SJCRH30 (cell line): ENCODE data around the gene ENPP3. TPM values are rescaled to one million over a fixed set of nuclear protein-coding genes. Genes with fewer than 3 reads are reported as not detected.
"Not testable (repeated sequence)": the region's sequence is repeated elsewhere in the genome, so short reads cannot be mapped to it uniquely, and the experiment has no call there.

Source experiments
- DNase-seq, 2 experiments: peaks; one replicate each; pipeline ENCODE4 v3.0.0-alpha.2; 2015 to 2020
- H3K27ac ChIP-seq: fragments of 250-450 bp; sonication (Bioruptor Pico); 2 replicates; pipeline ENCODE4 v1.5.1; 2020; ENCODE audit warnings: mild to moderate bottlenecking, moderate library complexity
- H3K27me3 ChIP-seq: fragments of 250-450 bp; sonication (Bioruptor Pico); 2 replicates; pipeline ENCODE4 v1.5.1; 2020; ENCODE audit warnings: mild to moderate bottlenecking, moderate library complexity
- H3K36me3 ChIP-seq: fragments of 250-450 bp; sonication (Bioruptor Pico); 2 replicates; pipeline ENCODE4 v1.5.1; 2020; ENCODE audit warnings: mild to moderate bottlenecking, moderate library complexity
- H3K4me1 ChIP-seq: fragments of 250-450 bp; sonication (Bioruptor Pico); 2 replicates; pipeline ENCODE4 v1.5.1; 2020; ENCODE audit warnings: mild to moderate bottlenecking, moderate library complexity
- H3K4me3 ChIP-seq: fragments of 250-450 bp; sonication (Bioruptor Pico); 2 replicates; pipeline ENCODE4 v1.5.1; 2020; ENCODE audit warnings: mild to moderate bottlenecking, moderate library complexity
- H3K9me3 ChIP-seq: fragments of 250-450 bp; sonication (Bioruptor Pico); replicated peaks from 2 replicates; pipeline ENCODE4 v1.5.1; 2020; ENCODE audit warnings: mild to moderate bottlenecking, moderate library complexity
- total RNA-seq: library from RNA; depleted of rRNA; stranded (reverse); fragments of >200 nt; shearing (Covaris generic); gene quantifications from 2 replicates; pipeline ENCODE4 v1.2.3, GENCODE V29; 2014

The ENPP3 gene
- total RNA-seq, 1 experiment from 2014 or later: 1.1 TPM

DNA sequence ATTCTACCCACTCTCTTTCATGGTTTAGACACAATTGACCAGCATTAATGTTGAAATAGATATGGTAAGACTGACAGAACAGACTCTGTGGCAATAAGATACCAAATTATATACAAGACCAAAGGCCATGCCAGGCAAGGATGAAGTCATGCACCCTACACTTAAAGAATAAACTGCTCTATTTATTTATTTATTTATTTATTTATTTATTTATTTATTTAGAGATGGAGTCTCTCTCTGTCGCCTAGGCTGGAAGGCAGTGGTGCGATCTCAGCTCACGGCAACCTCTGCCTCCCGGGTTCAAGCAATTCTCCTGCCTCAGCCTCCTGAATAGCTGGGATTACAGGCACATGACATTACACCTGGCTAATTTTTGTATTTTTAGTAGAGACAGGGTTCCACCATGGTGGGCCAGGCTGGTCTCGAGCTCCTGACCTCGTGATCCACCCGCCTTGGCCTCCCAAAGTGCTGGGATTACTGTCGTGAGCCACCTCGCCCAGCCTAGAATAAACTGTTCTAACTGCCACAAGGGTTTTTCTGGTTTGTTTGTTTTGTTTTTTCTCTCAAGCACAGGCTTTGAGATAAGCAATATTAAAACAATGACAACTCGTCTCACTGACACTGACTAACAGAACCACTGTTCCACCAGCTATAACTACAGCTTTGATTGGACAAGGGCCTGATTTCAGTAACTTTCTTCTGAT, 114.1 kb downstream of the ENPP3 start:
- not testable (repeated sequence) for DNase-seq, H3K4me3 ChIP-seq, H3K27ac ChIP-seq, H3K4me1 ChIP-seq, H3K9me3 ChIP-seq, H3K27me3 ChIP-seq, H3K36me3 ChIP-seq

DNA sequence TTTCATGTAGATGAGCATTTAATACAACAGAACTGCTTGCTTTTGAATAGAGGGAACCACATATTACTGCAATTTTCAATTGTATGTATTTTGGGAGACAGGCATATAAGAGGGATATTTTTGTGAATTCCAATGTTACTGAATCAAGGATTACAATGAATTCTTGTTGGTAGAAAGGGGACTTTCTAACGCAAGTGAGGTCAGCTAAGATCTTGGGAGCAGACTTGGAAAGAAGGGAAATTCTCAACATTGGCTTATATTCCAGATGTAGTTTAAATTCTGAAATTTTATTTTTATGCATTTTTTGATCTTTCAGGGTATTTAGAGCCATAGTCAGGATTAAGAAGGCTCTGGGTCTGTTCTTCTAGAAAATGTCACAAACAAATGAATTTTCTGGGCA, 117.0 kb downstream of the ENPP3 start:
- H3K9me3 ChIP-seq: no peaks in the 10 kb centered on the region
- DNase-seq: no peak
- H3K27ac ChIP-seq: no peak overlapping the region
- H3K36me3 ChIP-seq: no peaks in the 10 kb centered on the region
- no peak overlapping the region for H3K4me3 ChIP-seq
- H3K4me1 ChIP-seq: no peaks in the 10 kb centered on the region
- no peaks in the 10 kb centered on the region for H3K27me3 ChIP-seq

- no peak overlapping the region for H3K4me3 ChIP-seq
- no peaks in the 10 kb centered on the region for H3K27me3 ChIP-seq
- peak in 1 of 2 experiments; percentile 13 for DNase-seq
- no peaks in the 10 kb centered on the region for H3K36me3 ChIP-seq
- H3K4me1 ChIP-seq: no peaks in the 10 kb centered on the region
- no peaks in the 10 kb centered on the region for H3K9me3 ChIP-seq
- H3K27ac ChIP-seq: no peak overlapping the region
Measured at GRCh38 chr6:131754715-131755567, 117.8 kb downstream of the ENPP3 start.

- no peaks in the 10 kb centered on the region for H3K4me1 ChIP-seq
- H3K27ac ChIP-seq: no peak overlapping the region
- no peak for DNase-seq
- H3K27me3 ChIP-seq: no peaks in the 10 kb centered on the region
- H3K4me3 ChIP-seq: no peak overlapping the region
- H3K9me3 ChIP-seq: no peaks in the 10 kb centered on the region
- no peaks in the 10 kb centered on the region for H3K36me3 ChIP-seq
Measured at GRCh38 chr6:131755597-131755996, 118.5 kb downstream of the ENPP3 start.

DNA sequence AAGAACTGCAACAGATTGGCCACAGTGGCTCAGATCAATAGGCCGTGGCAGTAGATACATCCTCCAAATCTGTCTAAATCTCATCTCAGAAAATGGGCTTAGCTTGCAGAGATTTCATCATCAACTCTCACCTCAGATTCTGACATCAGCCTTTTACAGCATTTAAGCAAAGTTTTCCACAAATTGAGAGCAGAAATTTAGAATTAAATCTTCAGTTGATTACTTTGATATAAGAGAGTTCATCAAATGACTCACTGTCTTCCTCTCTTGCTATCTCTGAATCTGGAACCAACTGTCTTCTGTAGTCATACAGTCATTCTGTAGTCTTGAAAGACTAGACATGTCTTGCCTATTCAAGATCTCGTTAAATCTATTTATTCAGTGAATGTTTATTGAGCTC, 118.9 kb downstream of the ENPP3 start:
- H3K9me3 ChIP-seq: no peaks in the 10 kb centered on the region
- DNase-seq: no peak
- H3K36me3 ChIP-seq: no peaks in the 10 kb centered on the region
- H3K4me3 ChIP-seq: no peak overlapping the region
- no peaks in the 10 kb centered on the region for H3K27me3 ChIP-seq
- no peaks in the 10 kb centered on the region for H3K4me1 ChIP-seq
- no peak overlapping the region for H3K27ac ChIP-seq

GRCh38 chr6:131758920-131759319, 121.8 kb downstream of the ENPP3 start:
- Histone ChIP-seq H3K4me1 (no peaks in the 10 kb centered on the region), H3K27me3 (no peaks in the 10 kb centered on the region), H3K4me3 (no peak overlapping the region), H3K9me3 (no peaks in the 10 kb centered on the region), H3K27ac (no peak overlapping the region), H3K36me3 (no peaks in the 10 kb centered on the region)
- DNase-seq: no peak

GRCh38 chr6:131761060-131761761, 124.1 kb downstream of the ENPP3 start:
- no peaks in the 10 kb centered on the region for H3K9me3 ChIP-seq
- H3K4me1 ChIP-seq: peaks cover 5% of the 10 kb centered on the region; the same call in 1 of the 2 replicates
- no peak overlapping the region for H3K4me3 ChIP-seq
- no peak overlapping the region for H3K27ac ChIP-seq
- no peaks in the 10 kb centered on the region for H3K27me3 ChIP-seq
- no peaks in the 10 kb centered on the region for H3K36me3 ChIP-seq
- no peak for DNase-seq

- Histone ChIP-seq H3K36me3 (no peaks in the 10 kb centered on the region), H3K27ac (no peak overlapping the region), H3K4me1 (peaks cover 5% of the 10 kb centered on the region; the same call in 1 of the 2 replicates), H3K27me3 (no peaks in the 10 kb centered on the region), H3K9me3 (no peaks in the 10 kb centered on the region), H3K4me3 (no peak overlapping the region)
- DNase-seq: no peak
Measured at GRCh38 chr6:131761762-131762067, 124.6 kb downstream of the ENPP3 start.

- no peak for DNase-seq
- peaks cover 5% of the 10 kb centered on the region; the same call in 1 of the 2 replicates for H3K4me1 ChIP-seq
- H3K9me3 ChIP-seq: no peaks in the 10 kb centered on the region
- no peaks in the 10 kb centered on the region for H3K27me3 ChIP-seq
- H3K27ac ChIP-seq: no peak overlapping the region
- no peak overlapping the region for H3K4me3 ChIP-seq
- no peaks in the 10 kb centered on the region for H3K36me3 ChIP-seq
Measured at GRCh38 chr6:131762984-131763383, 125.9 kb downstream of the ENPP3 start.

GRCh38 chr6:131763749-131764148, 126.6 kb downstream of the ENPP3 start:
- Histone ChIP-seq H3K9me3 (no peaks in the 10 kb centered on the region), H3K27me3 (no peaks in the 10 kb centered on the region), H3K4me1 (peaks cover 5% of the 10 kb centered on the region; the same call in 1 of the 2 replicates), H3K4me3 (no peak overlapping the region), H3K27ac (no peak overlapping the region), H3K36me3 (no peaks in the 10 kb centered on the region)
- no peak for DNase-seq

GRCh38 chr6:131764350-131764749, 127.2 kb downstream of the ENPP3 start:
- Histone ChIP-seq H3K36me3 (no peaks in the 10 kb centered on the region), H3K9me3 (no peaks in the 10 kb centered on the region), H3K27ac (no peak overlapping the region), H3K27me3 (no peaks in the 10 kb centered on the region), H3K4me1 (peaks cover 5% of the 10 kb centered on the region; the same call in 1 of the 2 replicates), H3K4me3 (no peak overlapping the region)
- no peak for DNase-seq

DNA sequence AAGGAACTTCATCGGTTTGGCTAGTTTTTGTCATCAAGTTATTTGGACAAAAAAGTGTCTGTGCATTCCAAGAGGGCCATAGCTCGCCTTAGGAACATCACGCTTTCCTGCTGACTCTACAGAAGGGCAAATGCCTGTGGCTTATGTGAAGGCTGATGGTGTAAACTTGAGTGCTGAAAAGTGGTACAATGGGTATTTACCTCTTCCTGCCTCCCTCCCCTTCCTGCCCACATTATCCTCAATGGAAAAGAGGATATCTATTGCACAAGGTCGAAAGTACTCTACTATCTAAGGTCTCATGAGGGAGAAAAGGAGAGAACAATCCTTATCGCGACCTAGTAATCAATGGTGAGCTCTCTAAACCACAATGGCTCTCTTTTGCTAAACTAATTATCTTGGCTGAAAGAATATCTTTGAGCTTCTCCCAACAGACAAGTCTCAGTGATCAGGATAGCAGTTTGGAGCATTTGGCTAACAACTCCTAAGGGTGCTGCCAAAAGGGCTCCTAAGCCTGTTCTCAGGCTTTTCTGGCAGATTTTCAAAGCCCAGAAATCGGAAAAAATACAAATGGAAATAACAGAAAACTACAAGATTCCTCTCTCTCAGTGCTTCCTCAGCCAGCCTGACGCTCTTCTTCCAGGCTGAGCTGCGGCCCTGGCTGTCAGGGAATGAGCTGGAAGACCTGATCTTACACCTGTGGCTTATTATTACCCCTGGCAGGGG, 128.1 kb downstream of the ENPP3 start:
- Histone ChIP-seq H3K4me3 (no peak overlapping the region), H3K36me3 (no peaks in the 10 kb centered on the region), H3K27ac (no peak overlapping the region), H3K27me3 (no peaks in the 10 kb centered on the region), H3K4me1 (peaks cover 5% of the 10 kb centered on the region; the same call in 1 of the 2 replicates), H3K9me3 (no peaks in the 10 kb centered on the region)
- no peak for DNase-seq

- Histone ChIP-seq H3K27me3 (no peaks in the 10 kb centered on the region), H3K4me1 (peaks cover 5% of the 10 kb centered on the region; the same call in 1 of the 2 replicates)
Measured at GRCh38 chr6:131765804-131766135, 128.7 kb downstream of the ENPP3 start.

DNA sequence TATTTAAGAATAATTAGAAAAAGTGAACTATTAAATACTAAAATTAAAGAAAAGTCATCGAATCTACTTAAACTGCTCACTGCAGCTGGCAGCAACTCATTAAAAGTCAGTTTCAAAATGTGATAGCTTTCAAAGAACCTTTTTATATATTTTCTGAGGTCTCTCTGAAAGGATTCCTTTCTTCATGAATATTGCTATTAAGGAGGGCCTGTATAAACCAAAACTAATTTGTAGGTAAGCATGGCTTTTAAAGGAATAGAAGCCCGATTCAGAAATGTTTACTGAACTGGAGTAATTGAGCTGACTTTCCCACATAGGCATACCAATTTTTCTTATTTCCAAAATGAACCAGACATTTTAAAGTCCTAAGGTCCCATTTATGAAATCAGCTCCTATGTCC, 129.5 kb downstream of the ENPP3 start:
- peak overlapping the region; percentile 5; the same call in 1 of the 2 replicates for H3K27ac ChIP-seq
- peak in 1 of 2 experiments; percentile 17 for DNase-seq
- H3K27me3 ChIP-seq: no peaks in the 10 kb centered on the region
- H3K36me3 ChIP-seq: no peaks in the 10 kb centered on the region
- no peak overlapping the region for H3K4me3 ChIP-seq
- H3K9me3 ChIP-seq: no peaks in the 10 kb centered on the region
- H3K4me1 ChIP-seq: peaks cover 5% of the 10 kb centered on the region; the same call in 1 of the 2 replicates

More at GRCh38 chr6:131765804-131766135, 128.7 kb downstream of the ENPP3 start:
- Histone ChIP-seq H3K4me3 (no peak overlapping the region), H3K27ac (no peak overlapping the region), H3K36me3 (no peaks in the 10 kb centered on the region), H3K9me3 (no peaks in the 10 kb centered on the region)
- DNase-seq: no peak
